PC-9 (cell line): ENCODE data around the gene HIPK4.

Source experiments
- CTCF ChIP-seq: fragments of 200-600 bp; sonication (generic); conservative IDR thresholded peaks from 2 replicates; pipeline ENCODE4 v1.6.1; 2017; ENCODE audit warnings: mixed run types, antibody characterized with exemption, mild to moderate bottlenecking, moderate library complexity
- EZH2 ChIP-seq: fragments of 200-600 bp; sonication (generic); IDR thresholded peaks from 2 replicates; pipeline ENCODE4 v1.8.0; 2017; ENCODE audit warnings: antibody characterized with exemption, low read depth

- TF ChIP-seq CTCF (no peak), EZH2 (no peak)
Measured at GRCh38 chr19:40371802-40372122, 18.2 kb downstream of the HIPK4 start.
